NB4 (cell line): ENCODE results near the gene TMEM185B.

Experiments
- POLR2A ChIP-seq: IDR thresholded peaks from 2 replicates; pipeline ENCODE4 v1.6.1; 2011; ENCODE audit warnings: mild to moderate bottlenecking; ENCODE audit not compliant: insufficient read length; ENCODE audit errors: extremely low read depth
- TF ChIP-seq, protein P1 (sequence below): IDR thresholded peaks from one replicate; pipeline ENCODE4 v1.5.1; 2012; ENCODE audit warnings: low read depth, low read length

DNA sequence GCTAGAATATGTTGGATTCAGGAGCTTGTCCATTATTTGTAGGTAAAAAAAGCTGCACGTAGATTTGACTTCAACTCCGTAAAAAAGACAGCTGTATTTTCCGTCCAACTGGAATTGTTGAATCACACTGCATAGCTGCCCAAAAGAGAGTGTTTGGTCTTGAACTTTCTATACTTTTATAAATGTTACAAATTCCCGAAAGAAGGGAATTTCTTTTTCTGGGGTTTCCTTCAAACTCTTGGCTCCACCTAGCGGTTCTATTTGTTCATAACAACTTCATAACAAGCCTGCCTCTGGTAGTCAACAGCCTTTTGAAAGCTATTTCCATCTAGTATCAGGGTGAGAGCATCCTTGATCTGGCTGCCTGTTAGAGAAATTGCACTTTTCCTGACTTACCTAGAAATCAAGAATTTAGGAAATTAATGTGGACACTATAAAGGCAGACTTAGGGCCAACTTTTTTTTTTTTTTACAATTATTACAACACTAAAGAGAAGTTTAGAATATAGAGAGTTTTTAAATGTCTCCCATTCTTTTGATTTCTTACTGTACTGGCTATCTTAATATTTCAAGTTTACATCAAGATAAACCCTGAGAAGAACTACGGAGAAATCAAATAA is 48.1 kb downstream of the TMEM185B start:
- TF ChIP-seq, protein P1, sequence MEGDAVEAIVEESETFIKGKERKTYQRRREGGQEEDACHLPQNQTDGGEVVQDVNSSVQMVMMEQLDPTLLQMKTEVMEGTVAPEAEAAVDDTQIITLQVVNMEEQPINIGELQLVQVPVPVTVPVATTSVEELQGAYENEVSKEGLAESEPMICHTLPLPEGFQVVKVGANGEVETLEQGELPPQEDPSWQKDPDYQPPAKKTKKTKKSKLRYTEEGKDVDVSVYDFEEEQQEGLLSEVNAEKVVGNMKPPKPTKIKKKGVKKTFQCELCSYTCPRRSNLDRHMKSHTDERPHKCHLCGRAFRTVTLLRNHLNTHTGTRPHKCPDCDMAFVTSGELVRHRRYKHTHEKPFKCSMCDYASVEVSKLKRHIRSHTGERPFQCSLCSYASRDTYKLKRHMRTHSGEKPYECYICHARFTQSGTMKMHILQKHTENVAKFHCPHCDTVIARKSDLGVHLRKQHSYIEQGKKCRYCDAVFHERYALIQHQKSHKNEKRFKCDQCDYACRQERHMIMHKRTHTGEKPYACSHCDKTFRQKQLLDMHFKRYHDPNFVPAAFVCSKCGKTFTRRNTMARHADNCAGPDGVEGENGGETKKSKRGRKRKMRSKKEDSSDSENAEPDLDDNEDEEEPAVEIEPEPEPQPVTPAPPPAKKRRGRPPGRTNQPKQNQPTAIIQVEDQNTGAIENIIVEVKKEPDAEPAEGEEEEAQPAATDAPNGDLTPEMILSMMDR: peak; percentile 64
- TF ChIP-seq POLR2A: no peak
